ENCODE results near the gene DGKH. TPM values are rescaled to one million over a fixed set of nuclear protein-coding genes. Genes with fewer than 3 reads are reported as not detected.
"Not testable (repeated sequence)": the region's sequence is repeated elsewhere in the genome, so short reads cannot be mapped to it uniquely, and the experiment has no call there.

Gene DGKH
- polyA plus RNA-seq, 3 donors: 4.7 to 6.2 (median 5.7) TPM

GRCh38 chr13:42108217-42108616 lies 59.8 kb downstream of the DGKH start:
- no peak for DNase-seq (ENCODE audit: low read depth in 3 of 3, low spot score in 2 of 3)

DNA sequence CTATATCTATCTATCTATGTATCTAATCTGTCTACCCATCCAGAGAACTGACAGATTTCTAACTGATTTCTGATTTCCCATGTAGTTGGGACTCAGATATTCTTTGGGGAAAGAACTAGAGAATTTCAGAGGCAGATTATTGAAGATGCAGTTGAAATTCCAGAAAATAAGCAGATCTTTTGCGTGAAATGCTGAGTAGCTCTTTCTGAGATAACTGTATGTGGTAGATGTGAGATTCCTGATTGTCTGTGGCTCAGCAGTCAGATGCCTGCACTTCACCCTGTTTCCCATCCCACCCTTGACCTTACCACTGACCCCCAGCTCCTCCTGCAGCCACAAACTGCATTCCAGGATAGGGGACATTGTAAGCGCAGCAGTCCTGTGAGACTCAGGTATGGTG lies 61.5 kb downstream of the DGKH start:
- DNase-seq (ENCODE audit: low read depth in 3 of 3, low spot score in 2 of 3): no peak

DNA sequence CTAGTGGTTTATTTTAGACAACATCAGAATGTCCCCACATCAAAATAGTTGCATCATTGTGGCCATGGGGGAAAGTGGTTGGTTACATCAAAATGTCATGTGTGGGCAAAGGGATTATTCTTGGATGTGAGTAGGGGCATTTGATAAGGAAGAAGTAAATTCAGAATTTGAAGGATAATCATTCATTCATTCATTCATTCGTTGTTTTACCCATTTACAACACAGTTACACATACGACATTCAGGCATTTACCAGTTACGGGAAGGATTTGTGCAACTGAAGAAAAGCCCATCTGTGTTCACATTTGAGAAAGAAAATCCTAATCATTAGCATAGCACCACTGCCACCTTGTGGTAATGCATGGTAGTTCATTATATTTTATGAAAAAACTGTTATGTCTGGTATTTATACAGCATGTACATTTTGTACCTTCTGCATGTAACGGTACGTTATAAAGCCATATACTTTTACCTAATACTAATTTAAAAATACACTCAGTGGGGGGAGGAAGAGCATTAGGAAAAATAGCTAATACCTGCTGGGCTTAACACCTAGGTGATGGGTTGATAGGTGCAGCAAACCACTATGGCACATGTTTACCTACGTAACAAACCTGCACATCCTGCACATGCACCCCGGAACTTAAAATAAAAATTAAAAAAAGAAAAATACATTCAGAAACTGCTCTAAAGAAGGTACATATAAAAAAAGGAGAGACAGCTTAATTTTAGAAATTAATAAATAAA lies 62.1 kb downstream of the DGKH start:
- peak; percentile 34 to 76 (median 55) for DNase-seq (ENCODE audit: low read depth in 3 of 3, low spot score in 2 of 3)

GRCh38 chr13:42112864-42113263 lies 64.4 kb downstream of the DGKH start:
- DNase-seq (ENCODE audit: low read depth in 3 of 3, low spot score in 2 of 3): no peak

DNA sequence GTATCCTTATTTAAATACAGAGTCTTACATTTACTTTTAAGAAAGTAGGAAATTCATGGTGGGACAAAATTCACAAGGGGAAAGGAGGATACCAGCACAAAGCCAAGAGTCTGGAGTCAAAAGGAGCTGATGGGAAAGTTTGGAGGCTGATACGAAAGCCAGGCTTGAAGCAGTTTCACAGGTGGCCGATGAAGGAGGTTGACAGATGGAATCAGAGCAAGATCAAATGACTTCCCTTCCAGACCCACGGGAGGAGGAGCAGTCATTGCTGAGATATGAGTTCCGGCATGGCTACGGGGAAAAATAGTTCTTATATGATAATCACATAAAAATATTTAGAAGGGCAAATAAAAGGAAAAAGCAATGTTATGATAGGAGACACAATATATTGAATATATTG lies 65.0 kb downstream of the DGKH start:
- DNase-seq (ENCODE audit: low read depth in 3 of 3, low spot score in 2 of 3): no peak

- no peak for DNase-seq (ENCODE audit: low read depth in 3 of 3, low spot score in 2 of 3)
Measured at GRCh38 chr13:42114278-42114677, 65.8 kb downstream of the DGKH start.

DNA sequence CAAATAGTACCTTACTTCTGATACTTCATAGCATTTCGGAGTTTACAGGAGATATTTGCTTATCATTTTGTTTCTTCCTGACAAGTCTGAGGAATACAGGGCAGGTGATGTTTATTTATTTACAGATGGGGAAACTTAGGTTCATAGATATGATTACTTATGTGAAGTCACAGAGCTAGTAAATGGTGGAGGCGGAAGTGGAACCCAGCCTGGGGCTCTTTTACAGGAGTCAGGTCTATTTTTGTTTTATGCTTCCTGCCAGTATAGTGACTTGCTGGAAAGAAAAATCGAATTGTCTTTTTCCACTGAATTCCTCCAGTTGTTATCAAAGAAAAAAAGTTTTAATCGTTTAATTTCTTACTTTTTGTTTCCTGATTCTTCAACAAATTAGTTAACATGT lies 66.5 kb downstream of the DGKH start:
- DNase-seq (ENCODE audit: low read depth in 3 of 3, low spot score in 2 of 3): no peak

GRCh38 chr13:42116225-42116624 lies 67.8 kb downstream of the DGKH start:
- DNase-seq (ENCODE audit: low read depth in 3 of 3, low spot score in 2 of 3): no peak

- no peak for DNase-seq (ENCODE audit: low read depth in 3 of 3, low spot score in 2 of 3)
Measured at GRCh38 chr13:42119041-42119440, 70.6 kb downstream of the DGKH start.

DNA sequence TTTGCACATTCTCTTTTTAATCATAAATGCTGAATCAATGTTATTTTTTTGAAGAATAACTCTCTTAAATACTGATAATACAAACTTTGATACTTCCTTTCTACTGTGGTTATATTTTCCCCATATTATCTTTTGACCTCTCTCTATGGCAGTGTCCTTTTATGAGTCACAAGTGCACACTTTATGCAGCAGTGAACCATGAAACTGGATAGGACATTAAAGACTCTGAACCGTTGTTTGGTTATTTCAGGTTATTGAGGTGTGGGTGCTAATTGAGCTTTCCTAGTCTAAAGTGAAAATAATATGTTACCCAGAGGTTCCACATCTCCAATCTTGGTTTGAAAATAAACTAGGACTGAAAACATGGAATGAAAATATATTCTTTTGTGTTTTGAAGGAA lies 71.4 kb downstream of the DGKH start:
- DNase-seq (ENCODE audit: low read depth in 3 of 3, low spot score in 2 of 3): no peak

GRCh38 chr13:42123600-42123999 lies 75.2 kb downstream of the DGKH start:
- DNase-seq (ENCODE audit: low read depth in 3 of 3, low spot score in 2 of 3): no peak

GRCh38 chr13:42125046-42125445 lies 76.6 kb downstream of the DGKH start:
- no peak for DNase-seq (ENCODE audit: low read depth in 3 of 3, low spot score in 2 of 3)

- DNase-seq (ENCODE audit: low read depth in 3 of 3, low spot score in 2 of 3): no peak
Measured at GRCh38 chr13:42127047-42127446, 78.6 kb downstream of the DGKH start.

DNA sequence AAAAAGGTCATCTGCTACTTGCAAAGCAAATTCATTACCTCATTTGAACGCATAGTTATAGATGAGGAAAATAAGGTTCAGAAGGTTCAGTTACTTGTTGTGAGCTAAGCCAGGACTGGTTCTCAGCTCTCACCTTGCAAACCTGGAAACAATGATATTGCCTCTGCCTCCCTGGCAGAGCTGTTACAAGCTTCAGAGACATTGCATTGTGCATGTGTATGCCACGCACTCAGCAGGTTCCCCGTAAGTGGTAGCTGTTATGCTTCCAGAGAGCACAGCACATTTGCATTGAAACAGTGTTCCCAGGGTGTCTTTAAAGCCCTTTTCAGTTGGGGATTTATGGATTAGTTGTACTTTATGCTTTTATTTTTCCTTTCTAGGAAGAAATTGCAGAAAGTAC lies 80.6 kb downstream of the DGKH start:
- no peak for DNase-seq (ENCODE audit: low read depth in 3 of 3, low spot score in 2 of 3)

DNA sequence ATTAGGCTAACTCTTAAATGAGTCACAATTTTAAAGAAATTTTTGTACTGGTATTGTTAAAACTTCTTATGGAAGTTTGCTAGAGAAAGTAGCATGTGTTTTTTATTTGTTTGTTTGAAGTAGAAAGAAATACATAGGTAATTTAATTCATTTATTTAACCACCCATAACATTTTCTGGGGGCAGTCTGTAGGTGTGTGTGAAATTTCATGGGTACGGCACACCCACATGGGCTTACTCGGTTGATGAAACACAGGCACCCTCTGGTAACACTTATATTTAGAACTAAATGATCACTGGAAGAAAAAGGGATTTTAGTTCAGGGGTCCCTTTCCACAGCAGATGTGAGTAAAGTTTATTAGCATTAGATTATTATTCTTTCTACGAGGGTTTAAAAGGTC lies 88.1 kb downstream of the DGKH start:
- DNase-seq (ENCODE audit: low read depth in 3 of 3, low spot score in 2 of 3): no peak

- no peak for DNase-seq (ENCODE audit: low read depth in 3 of 3, low spot score in 2 of 3)
Measured at GRCh38 chr13:42137856-42138537, 89.5 kb downstream of the DGKH start.

DNA sequence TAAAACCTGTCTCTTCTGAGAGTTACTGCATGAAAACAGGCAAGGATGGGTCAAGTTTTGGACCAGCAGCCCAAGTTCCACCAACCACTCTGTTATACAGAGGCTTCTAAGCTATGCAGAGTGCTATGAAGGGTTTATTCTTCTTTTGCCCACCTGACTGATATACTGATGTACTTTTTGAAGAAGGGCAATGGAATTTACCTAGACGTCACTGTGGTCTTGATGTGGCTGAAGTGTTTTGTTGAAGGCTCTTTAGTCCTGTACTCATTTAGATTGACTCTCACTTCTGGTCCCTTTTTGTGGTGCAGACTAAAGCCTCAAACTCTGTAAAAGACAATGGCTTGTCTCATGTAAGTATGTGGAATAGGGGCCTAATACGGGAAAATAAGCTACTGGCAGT lies 92.0 kb downstream of the DGKH start:
- DNase-seq (ENCODE audit: low read depth in 3 of 3, low spot score in 2 of 3): no peak

DNA sequence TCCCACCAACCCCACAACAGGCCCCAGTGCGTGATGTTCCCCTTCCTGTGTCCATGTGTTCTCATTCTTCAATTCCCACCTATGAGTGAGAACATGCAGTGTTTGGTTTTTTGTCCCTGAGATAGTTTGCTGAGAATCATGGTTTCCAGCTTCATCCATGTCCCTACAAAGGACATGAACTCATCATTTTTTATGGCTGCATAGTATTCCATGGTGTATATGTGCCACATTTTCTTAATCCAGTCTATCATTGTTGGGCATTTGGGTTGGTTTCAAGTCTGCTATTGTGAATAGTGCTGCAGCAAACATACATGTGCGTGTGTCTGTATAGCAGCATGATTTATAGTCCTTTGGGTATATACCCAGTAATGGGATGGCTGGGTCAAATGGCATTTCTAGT lies 92.6 kb downstream of the DGKH start:
- DNase-seq (ENCODE audit: low read depth in 3 of 3, low spot score in 2 of 3): not testable (repeated sequence)

DNA sequence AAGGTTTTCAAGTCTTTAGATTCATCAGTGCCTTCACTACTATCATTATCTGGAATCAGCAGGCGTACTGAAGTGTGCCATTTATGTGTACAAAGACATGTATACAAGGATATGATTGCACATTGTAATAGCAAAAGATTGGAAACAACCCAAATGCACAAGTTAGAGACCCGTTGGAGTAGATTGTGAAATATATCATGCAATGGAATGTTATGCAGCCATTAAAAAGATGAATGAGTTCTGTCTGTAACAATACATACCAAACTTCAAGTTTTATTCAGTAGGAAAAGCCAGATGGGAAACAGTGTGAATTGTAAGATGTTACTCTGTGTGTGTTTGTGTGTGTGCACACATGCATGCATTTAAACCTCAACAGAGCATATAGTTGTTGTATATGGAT lies 97.9 kb downstream of the DGKH start:
- DNase-seq (ENCODE audit: low read depth in 3 of 3, low spot score in 2 of 3): no peak

- no peak for DNase-seq (ENCODE audit: low read depth in 3 of 3, low spot score in 2 of 3)
Measured at GRCh38 chr13:42148538-42148937, 100.1 kb downstream of the DGKH start.

- no peak for DNase-seq (ENCODE audit: low read depth in 3 of 3, low spot score in 2 of 3)
Measured at GRCh38 chr13:42149136-42149535, 100.7 kb downstream of the DGKH start.

DNA sequence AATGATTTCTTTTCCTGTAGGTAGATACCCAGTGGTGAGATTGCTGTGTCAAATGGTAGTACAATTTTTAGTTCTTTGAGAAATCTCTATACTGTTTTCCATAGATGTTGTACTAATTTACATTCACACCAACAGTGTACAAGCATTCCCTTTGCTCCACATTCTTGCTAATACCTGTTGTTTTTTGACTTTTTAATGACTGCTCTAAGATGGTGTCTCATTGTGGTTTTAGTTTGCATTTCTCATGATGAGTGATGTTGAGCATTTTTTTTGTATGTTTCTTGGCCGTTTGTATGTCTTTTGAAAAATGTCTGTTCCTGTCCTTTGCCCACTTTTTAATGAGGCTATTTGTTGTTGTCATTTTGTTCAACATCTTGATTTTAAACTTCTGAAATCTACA lies 103.3 kb downstream of the DGKH start:
- DNase-seq (ENCODE audit: low read depth in 3 of 3, low spot score in 2 of 3): no peak

Measured in right renal cortex interstitium (tissue), 3 donors.